A549 (cell line): Measurements from ENCODE around the gene MYL4. TPM values are rescaled to one million over a fixed set of nuclear protein-coding genes. Genes with fewer than 3 reads are reported as not detected.
"Not testable (repeated sequence)": the region's sequence is repeated elsewhere in the genome, so short reads cannot be mapped to it uniquely, and the experiment has no call there.

Source experiments
- ATAC-seq, 2 experiments: fragments of 200-7000 bp in 1 of 2; fragments of >200 bp in 1 of 2; cut with Nextera tagmentation in 1 of 2; cut with Tn5 transposase in 1 of 2; 3 replicates each; pipeline versions ENCODE4 v1.8.0 to v1.9.1; 2018 to 2020; ENCODE audit warnings: mild to moderate bottlenecking in 1 of 2, moderate library complexity in 1 of 2
- CTCF ChIA-PET: fragments of 300-600 bp; sonication (Branson Sonifier 250); formaldehyde crosslinking; extraction: SDS; loops from one replicate; lab custom pipeline; 2021; ENCODE audit warnings: antibody characterized with exemption, inconsistent platforms; lab: Yijun Ruan, JAX
- POLR2A ChIA-PET: fragments of 350-600 bp; formaldehyde crosslinking; extraction: SDS; loops from one replicate; lab custom pipeline; 2021; ENCODE audit warnings: antibody characterized with exemption, inconsistent platforms; lab: Yijun Ruan, JAX
- DNase-seq, 2 experiments: peaks; one replicate each; pipeline versions ENCODE4 v3.0.0 to v3.0.0-alpha.2; 2011 to 2016; ENCODE audit warnings: low read depth in 1 of 2, low spot score in 1 of 2
- FAIRE-seq: peaks from 2 replicates; lab custom pipeline; 2011; peaks lifted over from hg19 to GRCh38; lab: Jason Lieb, UNC
- H3K27ac ChIP-seq, 2 experiments: fragments of >200 bp; sonication (Bioruptor Twin); formaldehyde crosslinking; 3 replicates each; pipeline ENCODE4 v1.5.1; 2016 to 2017
- H3K4me1 ChIP-seq: fragments of >200 bp; sonication (Bioruptor Twin); formaldehyde crosslinking; 3 replicates; pipeline ENCODE4 v1.6.1; 2016
- H3K4me2 ChIP-seq: fragments of >200 bp; sonication (Bioruptor Twin); formaldehyde crosslinking; 3 replicates; pipeline ENCODE4 v1.6.1; 2016
- H3K4me3 ChIP-seq: fragments of >200 bp; sonication (Bioruptor Twin); formaldehyde crosslinking; 3 replicates; pipeline ENCODE4 v1.5.1; 2016
- H3K9me3 ChIP-seq: fragments of >200 bp; sonication (Bioruptor Twin); formaldehyde crosslinking; 3 replicates; pipeline ENCODE4 v1.6.1; 2016
- ATOH8 ChIP-seq: fragments of 250-450 bp; sonication (Bioruptor Pico); IDR thresholded peaks from 2 replicates; pipeline ENCODE4 v1.5.0; 2020; ENCODE audit warnings: low read depth, mild to moderate bottlenecking, moderate library complexity
- CTCF ChIP-seq: fragments of >200 bp; sonication (Bioruptor Twin); formaldehyde crosslinking; IDR thresholded peaks from 3 replicates; pipeline ENCODE4 v1.5.1; 2016
- EP300 ChIP-seq, 2 experiments: fragments of >200 bp; sonication (Bioruptor Twin); formaldehyde crosslinking; IDR thresholded peaks; 2 replicates in 1 of 2; 3 replicates in 1 of 2; pipeline ENCODE4 v1.6.1; 2016 to 2017
- ESRRA ChIP-seq: fragments of 150-350 bp; IDR thresholded peaks from 2 replicates; pipeline ENCODE4 v1.6.1; 2014; ENCODE audit warnings: mild to moderate bottlenecking, low read length, borderline replicate concordance
- FOSL2 ChIP-seq, 2 experiments: fragments of 450-650 bp in 1 of 2; fragments of >200 bp in 1 of 2; sonication (Bioruptor Twin) in 1 of 2; formaldehyde crosslinking; IDR thresholded peaks; 2 replicates each; pipeline versions ENCODE4 v1.5.0 to v1.6.1; 2016 to 2020; ENCODE audit warnings: mild to moderate bottlenecking in 1 of 2, moderate library complexity in 1 of 2
- FOXS1 ChIP-seq: fragments of 250-450 bp; sonication (Bioruptor Pico); IDR thresholded peaks from 2 replicates; pipeline ENCODE4 v1.5.0; 2020; ENCODE audit warnings: mild to moderate bottlenecking, moderate library complexity
- HOXB13 ChIP-seq: fragments of 250-450 bp; sonication (Bioruptor Pico); IDR thresholded peaks from 2 replicates; pipeline ENCODE4 v1.5.0; 2020; ENCODE audit warnings: low read depth, mild to moderate bottlenecking, moderate library complexity
- JUNB ChIP-seq: fragments of >200 bp; sonication (Bioruptor Twin); formaldehyde crosslinking; IDR thresholded peaks from 2 replicates; pipeline ENCODE4 v1.6.1; 2016
- KDM5A ChIP-seq: fragments of 200-600 bp; sonication (generic); IDR thresholded peaks from 2 replicates; pipeline ENCODE4 v1.6.1; 2016; ENCODE audit warnings: antibody characterized with exemption, mild to moderate bottlenecking
- NFE2L2 ChIP-seq: fragments of 150-350 bp; conservative IDR thresholded peaks from 2 replicates; pipeline ENCODE4 v1.6.1; 2014; ENCODE audit warnings: low read length
- NPAS2 ChIP-seq: fragments of 250-450 bp; sonication (Bioruptor Pico); IDR thresholded peaks from 2 replicates; pipeline ENCODE4 v1.8.0; 2022; ENCODE audit warnings: mild to moderate bottlenecking, moderate library complexity, borderline replicate concordance
- PBX3 ChIP-seq: IDR thresholded peaks from 2 replicates; pipeline ENCODE4 v1.6.1; 2012
- RARB ChIP-seq: fragments of 250-450 bp; sonication (Bioruptor Pico); IDR thresholded peaks from 2 replicates; pipeline ENCODE4 v1.8.0; 2021; ENCODE audit warnings: mild to moderate bottlenecking, moderate library complexity
- RNF2 ChIP-seq: fragments of 200-600 bp; sonication (generic); IDR thresholded peaks from 2 replicates; pipeline ENCODE4 v1.6.1; 2016; ENCODE audit warnings: low read depth, mild to moderate bottlenecking, antibody characterized with exemption, moderate library complexity, borderline replicate concordance
- SMC3 ChIP-seq: fragments of >200 bp; sonication (Bioruptor Twin); formaldehyde crosslinking; IDR thresholded peaks from 3 replicates; pipeline ENCODE4 v1.6.1; 2018; ENCODE audit warnings: inconsistent platforms
- whole genome bisulfite sequencing: methylation state at CpG from one replicate; pipeline ENCODE4 v1.1.6; 2017; ENCODE audit errors: missing lambda C conversion rate; 5-methylcytosine and 5-hydroxymethylcytosine counted together
- polyA plus RNA-seq, 4 experiments: library from polyadenylated mRNA; depleted of rRNA in 3 of 4; stranded (reverse); fragments of >200 nt; fragmentation: RNase III in 1 of 4; extraction: RNeasy Plus Mini Kit Qiagen cat#74134 plus additional on column Dnase treatment in 1 of 4; gene quantifications; 2 replicates in 3 of 4; 3 replicates in 1 of 4; pipeline ENCODE4 v1.2.3, GENCODE V29; 2011 to 2017

MYL4 gene
- polyA plus RNA-seq, 2 of the 4 experiments (the other 2 are of a cell fraction), result not detected

GRCh38 chr17:47164263-47164662 is 44.9 kb upstream of the MYL4 start:
- Histone ChIP-seq H3K4me3 (no peak overlapping the region), H3K4me1 (no peaks in the 10 kb centered on the region), H3K27ac (no peak overlapping the region), H3K4me2 (no peak overlapping the region), H3K9me3 (no peaks in the 10 kb centered on the region)
- WGBS, result 97% methylated on average over 5 of the region's 5 CpGs
- DNase-seq (no peak), FAIRE-seq (no peak), ATAC-seq (no peak)
- TF ChIP-seq ESRRA, result no peak
- no peak for TF ChIP-seq CTCF
- no peak for TF ChIP-seq HOXB13 (CRISPR knock-in tag)
- ChIA-PET CTCF (interaction anchor here (0.5 to 1.0 kb wide), 2 partner anchors 151 to 491 kb away, joined by 3 read pairs; no protein-coding TSS in a partner anchor), POLR2A (no interaction called here)

- H3K4me3 ChIP-seq, result no peak overlapping the region
- ChIA-PET POLR2A (no interaction called here), CTCF (no interaction called here)
- no peak overlapping the region for H3K4me2 ChIP-seq
- TF ChIP-seq NFE2L2 (no peak), FOSL2 (IDR thresholded peaks at IDR 0.05) (no peak), FOSL2 (CRISPR knock-in tag; IDR thresholded peaks at IDR 0.05) (no peak), KDM5A (no peak)
- no peak overlapping the region for H3K27ac ChIP-seq
- ATAC-seq, result no peak
- H3K4me1 ChIP-seq, result no peaks in the 10 kb centered on the region
- H3K9me3 ChIP-seq, result no peaks in the 10 kb centered on the region
- FAIRE-seq, result no peak
- DNase-seq, result no peak
- WGBS, result 90% methylated on average over 2 of the region's 2 CpGs
These were observed 44.0 kb upstream of the MYL4 start for GRCh38 chr17:47165137-47165536.

GRCh38 chr17:47166854-47167253 is 42.3 kb upstream of the MYL4 start:
- H3K9me3 ChIP-seq, H3K4me3 ChIP-seq, CTCF ChIA-PET, FAIRE-seq, H3K4me2 ChIP-seq, ATAC-seq, H3K4me1 ChIP-seq, DNase-seq, POLR2A ChIA-PET, H3K27ac ChIP-seq: not testable (repeated sequence)
- 94% methylated on average over 5 of the region's 5 CpGs for WGBS

GRCh38 chr17:47168896-47169295 is 40.3 kb upstream of the MYL4 start:
- CTCF ChIA-PET, result interaction anchor here (1.4 kb wide), 1 partner anchor 9 kb away, joined by 5 read pairs; no protein-coding TSS in a partner anchor
- WGBS, result 92% methylated on average over 4 of the region's 4 CpGs

GRCh38 chr17:47170710-47171109 is 38.4 kb upstream of the MYL4 start:
- Histone ChIP-seq H3K4me1 (no peaks in the 10 kb centered on the region), H3K27ac (no peak overlapping the region), H3K9me3 (no peaks in the 10 kb centered on the region)
- DNase-seq (no peak), FAIRE-seq (no peak)
- POLR2A ChIA-PET, result no interaction called here
- CTCF ChIA-PET, result interaction anchor here (1.3 kb wide), 1 partner anchor 145 kb away, joined by 5 read pairs; no protein-coding TSS in a partner anchor
- WGBS, result 91% methylated on average over 4 of the region's 4 CpGs
- TF ChIP-seq ATOH8 (CRISPR knock-in tag) (no peak), SMC3 (no peak), RARB (CRISPR knock-in tag) (no peak), FOXS1 (CRISPR knock-in tag) (no peak), HOXB13 (CRISPR knock-in tag) (no peak), EP300 (IDR thresholded peaks at IDR 0.05) (no peak), RNF2 (no peak), JUNB (no peak), PBX3 (no peak), NPAS2 (no peak)
- TF ChIP-seq, all 56 proteins: peak for 0
- H3K4me3 ChIP-seq, result no peak overlapping the region
- no peak overlapping the region for H3K4me2 ChIP-seq
- ATAC-seq, result no peak

More at GRCh38 chr17:47168896-47169295, 40.3 kb upstream of the MYL4 start:
- H3K9me3 ChIP-seq, H3K27ac ChIP-seq, H3K4me3 ChIP-seq, FAIRE-seq, H3K4me1 ChIP-seq, POLR2A ChIA-PET, H3K4me2 ChIP-seq, DNase-seq, ATAC-seq: not testable (repeated sequence)
